HG03571 (cell line): ENCODE data around the gene MAGEA2B.
"Not testable (repeated sequence)": the region's sequence is repeated elsewhere in the genome, so short reads cannot be mapped to it uniquely, and the experiment has no call there.

Source experiments
- ATAC-seq: cut with Tn5 transposase; IDR thresholded peaks from one replicate; pipeline ENCODE4 v1.9.1; 2021; ENCODE audit not compliant: unreplicated experiment

The MAGEA2B gene, protein sequence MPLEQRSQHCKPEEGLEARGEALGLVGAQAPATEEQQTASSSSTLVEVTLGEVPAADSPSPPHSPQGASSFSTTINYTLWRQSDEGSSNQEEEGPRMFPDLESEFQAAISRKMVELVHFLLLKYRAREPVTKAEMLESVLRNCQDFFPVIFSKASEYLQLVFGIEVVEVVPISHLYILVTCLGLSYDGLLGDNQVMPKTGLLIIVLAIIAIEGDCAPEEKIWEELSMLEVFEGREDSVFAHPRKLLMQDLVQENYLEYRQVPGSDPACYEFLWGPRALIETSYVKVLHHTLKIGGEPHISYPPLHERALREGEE

DNA sequence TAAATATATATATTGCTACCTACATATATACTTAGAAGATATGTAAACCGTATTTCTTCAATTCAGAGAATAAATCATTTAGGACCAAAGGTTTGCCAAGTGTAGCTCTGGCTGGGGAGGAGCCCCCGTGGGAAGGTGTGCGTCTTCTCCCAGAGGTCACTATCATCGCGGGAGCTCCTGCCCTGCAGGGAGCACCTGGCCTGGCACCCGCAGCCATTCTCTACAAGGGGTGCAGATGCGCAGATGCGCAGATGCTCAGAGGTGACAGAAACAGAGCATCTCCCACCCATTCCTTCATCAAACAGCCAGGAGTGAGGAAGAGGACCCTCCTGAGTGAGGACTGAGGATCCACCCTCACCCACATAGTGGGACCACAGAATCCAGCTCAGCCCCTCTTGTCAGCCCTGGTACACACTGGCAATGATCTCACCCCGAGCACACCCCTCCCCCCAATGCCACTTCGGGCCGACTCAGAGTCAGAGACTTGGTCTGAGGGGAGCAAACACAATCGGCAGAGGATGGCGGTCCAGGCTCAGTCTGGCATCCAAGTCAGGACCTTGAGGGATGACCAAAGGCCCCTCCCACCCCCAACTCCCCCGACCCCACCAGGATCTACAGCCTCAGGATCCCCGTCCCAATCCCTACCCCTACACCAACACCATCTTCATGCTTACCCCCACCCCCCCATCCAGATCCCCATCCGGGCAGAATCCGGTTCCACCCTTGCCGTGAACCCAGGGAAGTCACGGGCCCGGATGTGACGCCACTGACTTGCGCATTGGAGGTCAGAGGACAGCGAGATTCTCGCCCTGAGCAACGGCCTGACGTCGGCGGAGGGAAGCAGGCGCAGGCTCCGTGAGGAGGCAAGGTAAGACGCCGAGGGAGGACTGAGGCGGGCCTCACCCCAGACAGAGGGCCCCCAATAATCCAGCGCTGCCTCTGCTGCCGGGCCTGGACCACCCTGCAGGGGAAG lies at the start of gene MAGEA2B:
Gene MAGEA2B, plus strand, starts transcription at position 814 of the 973 bp plus-strand sequence. CDS start 2,479 bp downstream, outside the sequence.
- not testable (repeated sequence) for ATAC-seq

GRCh38 chrX:152674135-152674534 lies 40.3 kb upstream of the MAGEA2B start:
- no peak for ATAC-seq

GRCh38 chrX:152674652-152675051 lies 39.8 kb upstream of the MAGEA2B start:
- not testable (repeated sequence) for ATAC-seq

DNA sequence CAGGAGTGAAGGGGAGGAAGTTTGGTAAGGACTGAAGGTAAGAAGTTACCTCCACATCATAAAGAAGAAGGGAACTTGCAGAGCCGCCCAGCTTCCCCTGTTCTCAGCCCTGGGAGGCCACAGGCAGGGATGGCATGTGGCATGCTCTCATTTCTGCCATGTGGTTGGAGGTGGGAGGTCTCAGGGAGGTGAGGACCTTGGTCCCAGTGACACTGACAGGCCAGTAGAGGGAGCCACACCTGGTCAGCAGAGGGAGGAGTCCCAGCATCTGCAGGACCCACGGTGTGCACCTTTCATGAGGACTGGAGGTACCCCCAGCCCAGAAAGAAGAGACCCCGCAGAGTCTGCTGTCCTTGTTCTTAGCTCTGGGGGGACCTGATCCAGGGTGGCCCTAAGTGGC lies 33.4 kb upstream of the MAGEA2B start:
- not testable (repeated sequence) for ATAC-seq

DNA sequence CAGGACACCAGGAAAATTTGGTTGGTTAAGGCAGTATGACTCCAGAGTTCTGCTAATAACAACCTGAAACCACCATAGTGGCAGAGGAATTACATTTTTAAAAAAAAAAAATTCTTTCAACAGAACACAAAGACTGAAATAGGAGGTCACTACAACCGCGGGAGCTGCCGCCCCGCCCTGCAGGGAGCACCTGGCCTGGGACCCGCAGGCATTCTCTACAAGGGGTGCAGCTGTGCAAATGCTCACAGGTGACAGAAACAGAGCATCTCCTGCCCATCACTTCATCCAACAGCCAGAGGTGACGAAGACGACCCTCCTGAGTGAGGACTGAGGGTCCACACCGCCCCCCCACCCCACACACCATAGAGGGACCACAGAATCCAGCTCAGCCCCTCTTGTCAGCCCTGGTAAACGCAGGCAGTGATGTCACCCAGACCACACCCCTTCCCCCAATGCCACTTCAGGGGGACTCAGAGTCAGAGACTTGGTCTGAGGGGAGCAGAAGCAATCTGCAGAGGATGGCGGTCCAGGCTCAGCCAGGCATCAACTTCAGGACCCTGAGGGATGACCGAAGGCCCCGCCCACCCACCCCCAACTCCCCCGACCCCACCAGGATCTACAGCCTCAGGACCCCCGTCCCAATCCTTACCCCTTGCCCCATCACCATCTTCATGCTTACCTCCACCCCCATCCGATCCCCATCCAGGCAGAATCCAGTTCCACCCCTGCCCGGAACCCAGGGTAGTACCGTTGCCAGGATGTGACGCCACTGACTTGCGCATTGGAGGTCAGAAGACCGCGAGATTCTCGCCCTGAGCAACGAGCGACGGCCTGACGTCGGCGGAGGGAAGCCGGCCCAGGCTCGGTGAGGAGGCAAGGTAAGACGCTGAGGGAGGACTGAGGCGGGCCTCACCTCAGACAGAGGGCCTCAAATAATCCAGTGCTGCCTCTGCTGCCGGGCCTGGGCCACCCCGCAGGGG lies 16.2 kb upstream of the MAGEA2B start, which contains the start of gene MAGEA3:
Gene MAGEA3, plus strand, starts transcription at position 843 of the 980 bp plus-strand sequence. CDS start 2,039 bp downstream, outside the sequence.
- not testable (repeated sequence) for ATAC-seq

- ATAC-seq, result not testable (repeated sequence)
Observed at GRCh38 chrX:152700390-152700789, 14.0 kb upstream of the MAGEA2B start.

GRCh38 chrX:152706500-152706899 lies 7.9 kb upstream of the MAGEA2B start:
- not testable (repeated sequence) for ATAC-seq

GRCh38 chrX:152709173-152709572 lies 5.3 kb upstream of the MAGEA2B start, which contains the start of gene CSAG2:
CSAG2 (minus strand) TSS chrX:152709273; CDS start chrX:152709112, 161 bp downstream.
- ATAC-seq, result not testable (repeated sequence)

- not testable (repeated sequence) for ATAC-seq
Observed at GRCh38 chrX:152713195-152713594, 1.2 kb upstream of the MAGEA2B start.

DNA sequence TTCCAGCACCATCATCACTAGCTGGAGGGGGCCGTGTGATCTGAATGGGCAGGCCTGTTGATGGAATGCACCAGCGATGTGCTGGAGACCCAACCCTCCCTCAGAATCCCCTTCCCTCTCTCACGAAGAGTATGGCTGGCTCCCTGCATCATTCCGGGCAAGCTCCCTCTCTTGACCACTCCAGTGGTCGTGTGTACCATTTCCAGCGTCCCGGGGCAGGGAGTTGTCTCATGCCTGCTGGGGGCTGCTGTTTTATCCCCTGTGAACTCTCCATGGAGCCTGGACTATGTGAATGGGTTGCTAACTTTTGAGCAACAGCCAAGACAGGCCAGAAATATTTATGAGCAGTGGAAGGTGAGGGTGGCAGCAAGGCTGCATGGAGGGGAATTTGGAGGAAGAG lies 11.0 kb downstream of the MAGEA2B start:
- ATAC-seq, result no peak

DNA sequence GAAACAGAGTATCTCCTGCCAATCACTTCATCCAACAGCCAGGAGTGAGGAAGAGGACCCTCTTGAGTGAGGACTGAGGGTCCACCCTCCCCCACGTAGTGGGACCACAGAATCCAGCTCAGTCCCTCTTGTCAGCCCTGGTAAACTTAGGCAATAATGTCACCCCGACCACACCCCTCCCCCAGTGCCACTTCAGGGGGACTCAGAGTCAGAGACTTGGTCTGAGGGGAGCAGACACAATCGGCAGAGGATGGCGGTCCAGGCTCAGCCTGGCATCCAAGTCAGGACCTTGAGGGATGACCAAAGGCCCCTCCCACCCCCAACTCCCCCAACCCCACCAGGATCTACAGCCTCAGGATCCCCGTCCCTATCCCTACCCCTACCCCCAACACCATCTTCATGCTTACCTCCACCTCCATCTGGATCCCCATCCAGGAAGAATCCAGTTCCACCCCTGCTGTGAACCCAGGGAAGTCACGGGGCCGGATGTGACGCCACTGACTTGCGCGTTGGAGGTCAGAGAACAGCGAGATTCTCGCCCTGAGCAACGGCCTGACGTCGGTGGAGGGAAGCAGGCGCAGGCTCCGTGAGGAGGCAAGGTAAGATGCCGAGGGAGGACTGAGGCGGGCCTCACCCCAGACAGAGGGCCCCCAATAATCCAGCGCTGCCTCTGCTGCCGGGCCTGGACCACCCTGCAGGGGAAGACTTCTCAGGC lies 19.0 kb downstream of the MAGEA2B start, which contains the start of the genes CSAG1 and MAGEA12:
Gene CSAG1, minus strand, starts transcription at position 461 of the 715 bp plus-strand sequence. CDS start 1,261 bp downstream, outside the sequence.
Gene MAGEA12, plus strand, starts transcription at position 497 of the 715 bp plus-strand sequence. CDS start 2,405 bp downstream, outside the sequence.
- no peak for ATAC-seq

- not testable (repeated sequence) for ATAC-seq
Observed at GRCh38 chrX:152734143-152734858, 19.9 kb downstream of the MAGEA2B start.

DNA sequence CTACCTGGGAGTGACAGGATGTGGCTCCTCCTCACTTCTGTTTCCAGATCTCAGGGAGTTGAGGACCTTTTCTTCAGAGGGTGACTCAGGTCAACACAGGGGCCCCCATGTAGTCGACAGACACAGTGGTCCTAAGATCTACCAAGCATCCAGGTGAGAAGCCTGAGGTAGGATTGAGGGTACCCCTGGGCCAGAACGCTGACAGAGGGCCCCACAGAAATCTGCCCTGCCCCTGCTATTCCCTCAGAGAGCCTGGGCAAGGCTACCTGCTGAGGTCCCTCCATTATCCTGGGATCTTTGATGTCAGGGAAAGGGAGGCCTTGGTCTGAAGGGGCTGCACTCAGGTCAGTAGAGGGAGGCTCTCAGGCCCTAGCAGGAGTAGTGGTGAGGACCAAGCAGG lies 20.7 kb downstream of the MAGEA2B start:
- ATAC-seq, result no peak

DNA sequence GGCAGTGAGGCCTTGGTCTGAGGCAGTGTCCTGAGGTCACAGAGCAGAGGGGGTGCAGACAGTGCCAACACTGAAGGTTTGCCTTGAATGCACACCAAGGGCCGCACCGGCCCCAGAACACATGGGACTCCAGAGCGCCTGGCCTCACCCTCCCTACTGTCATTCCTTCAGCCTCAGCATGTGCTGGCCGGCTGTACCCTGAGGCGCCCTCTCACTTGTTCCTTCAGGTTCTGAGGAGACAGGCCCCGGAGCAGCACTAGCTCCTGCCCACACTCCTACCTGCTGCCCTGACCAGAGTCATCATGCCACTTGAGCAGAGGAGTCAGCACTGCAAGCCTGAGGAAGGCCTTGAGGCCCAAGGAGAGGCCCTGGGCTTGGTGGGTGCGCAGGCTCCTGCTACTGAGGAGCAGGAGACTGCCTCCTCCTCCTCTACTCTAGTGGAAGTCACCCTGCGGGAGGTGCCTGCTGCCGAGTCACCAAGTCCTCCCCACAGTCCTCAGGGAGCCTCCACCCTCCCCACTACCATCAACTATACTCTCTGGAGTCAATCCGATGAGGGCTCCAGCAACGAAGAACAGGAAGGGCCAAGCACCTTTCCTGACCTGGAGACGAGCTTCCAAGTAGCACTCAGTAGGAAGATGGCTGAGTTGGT lies 21.6 kb downstream of the MAGEA2B start:
- ATAC-seq, result no peak

DNA sequence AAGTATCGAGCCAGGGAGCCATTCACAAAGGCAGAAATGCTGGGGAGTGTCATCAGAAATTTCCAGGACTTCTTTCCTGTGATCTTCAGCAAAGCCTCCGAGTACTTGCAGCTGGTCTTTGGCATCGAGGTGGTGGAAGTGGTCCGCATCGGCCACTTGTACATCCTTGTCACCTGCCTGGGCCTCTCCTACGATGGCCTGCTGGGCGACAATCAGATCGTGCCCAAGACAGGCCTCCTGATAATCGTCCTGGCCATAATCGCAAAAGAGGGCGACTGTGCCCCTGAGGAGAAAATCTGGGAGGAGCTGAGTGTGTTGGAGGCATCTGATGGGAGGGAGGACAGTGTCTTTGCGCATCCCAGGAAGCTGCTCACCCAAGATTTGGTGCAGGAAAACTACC lies 22.1 kb downstream of the MAGEA2B start:
- not testable (repeated sequence) for ATAC-seq

- ATAC-seq, result no peak
Observed at GRCh38 chrX:152738560-152738959, 24.1 kb downstream of the MAGEA2B start.

DNA sequence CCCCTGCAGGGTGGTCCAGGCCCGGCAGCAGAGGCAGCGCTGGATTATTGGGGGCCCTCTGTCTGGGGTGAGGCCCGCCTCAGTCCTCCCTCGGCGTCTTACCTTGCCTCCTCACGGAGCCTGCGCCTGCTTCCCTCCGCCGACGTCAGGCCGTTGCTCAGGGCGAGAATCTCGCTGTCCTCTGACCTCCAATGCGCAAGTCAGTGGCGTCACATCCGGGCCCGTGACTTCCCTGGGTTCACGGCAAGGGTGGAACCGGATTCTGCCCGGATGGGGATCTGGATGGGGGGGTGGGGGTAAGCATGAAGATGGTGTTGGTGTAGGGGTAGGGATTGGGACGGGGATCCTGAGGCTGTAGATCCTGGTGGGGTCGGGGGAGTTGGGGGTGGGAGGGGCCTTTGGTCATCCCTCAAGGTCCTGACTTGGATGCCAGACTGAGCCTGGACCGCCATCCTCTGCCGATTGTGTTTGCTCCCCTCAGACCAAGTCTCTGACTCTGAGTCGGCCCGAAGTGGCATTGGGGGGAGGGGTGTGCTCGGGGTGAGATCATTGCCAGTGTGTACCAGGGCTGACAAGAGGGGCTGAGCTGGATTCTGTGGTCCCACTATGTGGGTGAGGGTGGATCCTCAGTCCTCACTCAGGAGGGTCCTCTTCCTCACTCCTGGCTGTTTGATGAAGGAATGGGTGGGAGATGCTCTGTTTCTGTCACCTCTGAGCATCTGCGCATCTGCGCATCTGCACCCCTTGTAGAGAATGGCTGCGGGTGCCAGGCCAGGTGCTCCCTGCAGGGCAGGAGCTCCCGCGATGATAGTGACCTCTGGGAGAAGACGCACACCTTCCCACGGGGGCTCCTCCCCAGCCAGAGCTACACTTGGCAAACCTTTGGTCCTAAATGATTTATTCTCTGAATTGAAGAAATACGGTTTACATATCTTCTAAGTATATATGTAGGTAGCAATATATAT lies 39.5 kb downstream of the MAGEA2B start, which contains the start of gene MAGEA2:
Gene MAGEA2, minus strand, starts transcription at position 157 of the 965 bp plus-strand sequence. CDS start 2,479 bp downstream, outside the sequence.
- ATAC-seq, result not testable (repeated sequence)
